Measurements from ENCODE around the gene RNF222. TPM values are rescaled to one million over a fixed set of nuclear protein-coding genes. Genes with fewer than 3 reads are reported as not detected.

RNF222 gene
- total RNA-seq, 1 experiment from 2014 or later = 0.09 TPM

DNA sequence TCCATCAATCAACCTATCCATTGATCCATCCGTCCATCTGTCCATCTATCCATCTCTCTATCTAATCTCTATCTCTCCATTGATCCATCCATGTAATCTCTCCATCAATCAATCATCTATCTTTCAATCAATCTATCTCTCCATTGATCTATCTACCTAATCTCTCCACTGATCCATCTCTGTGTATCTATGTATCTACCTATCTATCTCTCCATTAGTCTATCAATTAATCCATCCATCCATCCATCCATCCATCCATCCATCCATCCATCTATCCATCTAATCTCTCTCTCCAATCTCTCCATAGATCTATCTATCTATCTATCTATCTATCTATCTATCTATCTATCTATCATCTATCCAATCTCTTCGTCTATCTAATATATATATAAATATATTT is 3.5 kb upstream of the RNF222 start:
- H3K27me3 Mint-ChIP-seq (ENCODE audit: low read depth) = peaks cover 22% of the 10 kb centered on the region
- no peaks in the 10 kb centered on the region for H3K4me1 ChIP-seq (ENCODE audit: insufficient read depth, low read length)
- no peak for DNase-seq

More for the DNA sequence above, 3.5 kb upstream of the RNF222 start:
- Histone ChIP-seq H3T11ph (ENCODE audit: low read length) (no peak overlapping the region), H4K5ac (ENCODE audit: insufficient read length, low read depth, low read length) (no peak overlapping the region), H3K79me1 (ENCODE audit: insufficient read depth, low read depth, low read length, poor library complexity, severe bottlenecking) (no peaks in the 10 kb centered on the region), H2AFZ (ENCODE audit: low read length) (no peak overlapping the region), H3K9me3 (ENCODE audit: control insufficient read depth, low read depth, low read length) (no peaks in the 10 kb centered on the region), H3K79me2 (ENCODE audit: insufficient read depth, low read length) (no peaks in the 10 kb centered on the region), H4K8ac (replicated peaks; ENCODE audit: insufficient read length, low read depth, low read length) (no peak overlapping the region), H3K27ac (ENCODE audit: insufficient read length, low read depth, low read length) (no peak overlapping the region), H2BK20ac (ENCODE audit: low read depth, low read length, poor library complexity, severe bottlenecking) (no peak overlapping the region), H3K14ac (ENCODE audit: insufficient read depth, low read length) (no peak overlapping the region), H3K9ac (ENCODE audit: extremely low read depth, insufficient read length, low read length) (no peak overlapping the region), H3K4me2 (ENCODE audit: insufficient read depth, insufficient read length, low read length) (no peak overlapping the region), H3K4ac (ENCODE audit: low read depth, low read length) (no peak overlapping the region), H2BK120ac (ENCODE audit: low read depth, low read length, poor library complexity, severe bottlenecking) (no peak overlapping the region), H4K91ac (ENCODE audit: insufficient read length, low read depth, low read length) (no peak overlapping the region), H2BK12ac (ENCODE audit: insufficient read length, low read depth, low read length) (no peak overlapping the region), H3K27me3 (ENCODE audit: insufficient read depth, low read length) (peaks cover 2% of the 10 kb centered on the region; the same call in 1 of the 2 replicates), H2AK5ac (ENCODE audit: insufficient read length, low read length) (no peak overlapping the region), H2BK5ac (ENCODE audit: insufficient read length, low read length) (no peak overlapping the region), H3K23ac (ENCODE audit: insufficient read length, low read depth, low read length) (no peak overlapping the region), H3K23me2 (ENCODE audit: insufficient read length, low read depth, low read length, poor library complexity, severe bottlenecking) (no peaks in the 10 kb centered on the region), H2BK15ac (ENCODE audit: low read depth, low read length) (no peak overlapping the region), H3K56ac (ENCODE audit: insufficient read length, low read depth, low read length) (no peak overlapping the region), H4K20me1 (ENCODE audit: control insufficient read depth, insufficient read depth, insufficient read length) (no peaks in the 10 kb centered on the region), H3K18ac (ENCODE audit: insufficient read length, low read depth, low read length) (no peak overlapping the region)
- WGBS (ENCODE audit: extremely low coverage, insufficient read length, low lambda C conversion rate) = 100% methylated on average over 2 of the region's 2 CpGs
- TF ChIP-seq, protein P1, sequence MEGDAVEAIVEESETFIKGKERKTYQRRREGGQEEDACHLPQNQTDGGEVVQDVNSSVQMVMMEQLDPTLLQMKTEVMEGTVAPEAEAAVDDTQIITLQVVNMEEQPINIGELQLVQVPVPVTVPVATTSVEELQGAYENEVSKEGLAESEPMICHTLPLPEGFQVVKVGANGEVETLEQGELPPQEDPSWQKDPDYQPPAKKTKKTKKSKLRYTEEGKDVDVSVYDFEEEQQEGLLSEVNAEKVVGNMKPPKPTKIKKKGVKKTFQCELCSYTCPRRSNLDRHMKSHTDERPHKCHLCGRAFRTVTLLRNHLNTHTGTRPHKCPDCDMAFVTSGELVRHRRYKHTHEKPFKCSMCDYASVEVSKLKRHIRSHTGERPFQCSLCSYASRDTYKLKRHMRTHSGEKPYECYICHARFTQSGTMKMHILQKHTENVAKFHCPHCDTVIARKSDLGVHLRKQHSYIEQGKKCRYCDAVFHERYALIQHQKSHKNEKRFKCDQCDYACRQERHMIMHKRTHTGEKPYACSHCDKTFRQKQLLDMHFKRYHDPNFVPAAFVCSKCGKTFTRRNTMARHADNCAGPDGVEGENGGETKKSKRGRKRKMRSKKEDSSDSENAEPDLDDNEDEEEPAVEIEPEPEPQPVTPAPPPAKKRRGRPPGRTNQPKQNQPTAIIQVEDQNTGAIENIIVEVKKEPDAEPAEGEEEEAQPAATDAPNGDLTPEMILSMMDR (conservative IDR thresholded peaks at IDR 0.05) = no peak
- Mint-ChIP-seq H3K4me3 (no peak overlapping the region), H3K27ac (no peak overlapping the region), H3K36me3 (ENCODE audit: insufficient read depth in 1 of 3, low read depth in 3 of 3) (no peaks in the 10 kb centered on the region), H3K9me3 (no peaks in the 10 kb centered on the region), H3K4me1 (no peaks in the 10 kb centered on the region)

All from H9 (cell line).